Epithelial cell of proximal tubule (primary cell): Measurements from ENCODE around the gene FNDC3B. TPM values are rescaled to one million over a fixed set of nuclear protein-coding genes. Genes with fewer than 3 reads are reported as not detected.

Experiments
- DNase-seq: peaks from one replicate; pipeline ENCODE4 v3.0.0-alpha.2; 2011; ENCODE audit warnings: low read depth
- H3K4me3 ChIP-seq: 2 replicates; pipeline ENCODE4 v1.5.1; 2011; ENCODE audit warnings: low read depth, mild to moderate bottlenecking, low read length
- total RNA-seq: library from RNA; depleted of rRNA; stranded (reverse); fragments of >200 nt; gene quantifications from 2 replicates; pipeline ENCODE4 v1.2.3, GENCODE V29; 2015
- TF ChIP-seq, protein P1 (sequence below): conservative IDR thresholded peaks from 2 replicates; pipeline ENCODE4 v1.5.1; 2012; ENCODE audit warnings: low read depth, mild to moderate bottlenecking, low read length

The FNDC3B gene
- total RNA-seq, 1 donor from 2014 or later = 37.3 TPM

DNA sequence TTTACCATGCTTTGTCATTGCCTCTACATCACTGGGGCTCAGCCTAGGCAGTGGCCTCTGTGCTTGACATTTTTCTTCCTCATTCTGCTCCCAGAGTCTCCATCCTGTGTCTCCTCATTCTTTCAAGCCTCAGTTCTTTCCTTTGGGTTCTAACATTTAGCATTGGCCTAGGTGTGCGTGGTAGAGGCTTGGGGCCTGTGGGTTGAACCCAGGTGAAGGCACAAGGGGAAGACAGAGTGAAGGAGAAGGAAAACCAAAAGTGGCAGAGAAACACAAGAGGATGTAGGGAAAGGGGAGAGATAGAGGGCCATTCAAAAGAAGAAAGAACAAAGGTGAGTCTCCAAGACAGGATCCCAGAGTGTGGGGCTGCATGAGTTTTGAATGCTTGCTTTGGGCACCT, 75.7 kb downstream of the FNDC3B start:
- TF ChIP-seq, protein P1, sequence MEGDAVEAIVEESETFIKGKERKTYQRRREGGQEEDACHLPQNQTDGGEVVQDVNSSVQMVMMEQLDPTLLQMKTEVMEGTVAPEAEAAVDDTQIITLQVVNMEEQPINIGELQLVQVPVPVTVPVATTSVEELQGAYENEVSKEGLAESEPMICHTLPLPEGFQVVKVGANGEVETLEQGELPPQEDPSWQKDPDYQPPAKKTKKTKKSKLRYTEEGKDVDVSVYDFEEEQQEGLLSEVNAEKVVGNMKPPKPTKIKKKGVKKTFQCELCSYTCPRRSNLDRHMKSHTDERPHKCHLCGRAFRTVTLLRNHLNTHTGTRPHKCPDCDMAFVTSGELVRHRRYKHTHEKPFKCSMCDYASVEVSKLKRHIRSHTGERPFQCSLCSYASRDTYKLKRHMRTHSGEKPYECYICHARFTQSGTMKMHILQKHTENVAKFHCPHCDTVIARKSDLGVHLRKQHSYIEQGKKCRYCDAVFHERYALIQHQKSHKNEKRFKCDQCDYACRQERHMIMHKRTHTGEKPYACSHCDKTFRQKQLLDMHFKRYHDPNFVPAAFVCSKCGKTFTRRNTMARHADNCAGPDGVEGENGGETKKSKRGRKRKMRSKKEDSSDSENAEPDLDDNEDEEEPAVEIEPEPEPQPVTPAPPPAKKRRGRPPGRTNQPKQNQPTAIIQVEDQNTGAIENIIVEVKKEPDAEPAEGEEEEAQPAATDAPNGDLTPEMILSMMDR = no peak
- no peak overlapping the region for H3K4me3 ChIP-seq
- no peak for DNase-seq

DNA sequence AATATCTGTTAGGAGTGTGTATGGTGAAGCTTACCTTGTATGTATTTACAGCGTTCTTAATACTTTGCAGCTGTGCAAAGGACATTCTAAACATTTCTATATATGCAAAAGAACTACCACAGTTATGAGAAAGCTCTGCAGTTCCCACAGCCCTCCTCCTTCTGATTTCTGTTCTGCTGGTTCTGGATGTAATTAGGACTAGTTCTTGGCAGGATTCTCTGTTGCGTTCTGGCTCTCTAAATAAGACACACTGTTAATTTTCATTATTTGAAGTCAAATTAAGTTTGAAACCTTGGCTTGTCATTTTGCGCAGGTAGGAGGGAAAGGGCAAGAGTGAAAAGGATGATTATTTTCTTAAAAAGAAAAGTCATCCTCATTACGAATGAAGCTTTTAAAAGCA, 76.4 kb downstream of the FNDC3B start:
- TF ChIP-seq, protein P1 = no peak
- DNase-seq = no peak
- H3K4me3 ChIP-seq = no peak overlapping the region

DNA sequence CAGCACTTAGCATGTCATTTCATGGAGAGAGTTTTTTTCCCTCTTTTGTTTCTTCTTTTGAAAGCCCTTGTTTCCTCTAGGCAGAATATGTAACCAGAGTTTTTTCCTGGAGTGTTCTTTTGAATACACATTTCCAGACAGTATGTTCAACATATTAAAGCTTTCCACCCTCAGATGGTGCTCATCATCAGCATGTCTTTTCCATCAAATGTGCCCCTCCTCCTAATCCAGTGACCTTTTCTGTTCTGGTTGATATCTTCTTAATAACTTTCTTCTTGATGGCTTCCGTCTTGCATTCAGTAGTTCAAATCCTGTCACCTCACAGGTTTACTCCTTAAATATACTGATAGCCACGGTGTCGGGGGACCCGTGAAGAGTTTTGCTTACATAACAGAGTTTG, 78.6 kb downstream of the FNDC3B start:
- DNase-seq = no peak
- H3K4me3 ChIP-seq = no peak overlapping the region
- TF ChIP-seq, protein P1 = no peak

DNA sequence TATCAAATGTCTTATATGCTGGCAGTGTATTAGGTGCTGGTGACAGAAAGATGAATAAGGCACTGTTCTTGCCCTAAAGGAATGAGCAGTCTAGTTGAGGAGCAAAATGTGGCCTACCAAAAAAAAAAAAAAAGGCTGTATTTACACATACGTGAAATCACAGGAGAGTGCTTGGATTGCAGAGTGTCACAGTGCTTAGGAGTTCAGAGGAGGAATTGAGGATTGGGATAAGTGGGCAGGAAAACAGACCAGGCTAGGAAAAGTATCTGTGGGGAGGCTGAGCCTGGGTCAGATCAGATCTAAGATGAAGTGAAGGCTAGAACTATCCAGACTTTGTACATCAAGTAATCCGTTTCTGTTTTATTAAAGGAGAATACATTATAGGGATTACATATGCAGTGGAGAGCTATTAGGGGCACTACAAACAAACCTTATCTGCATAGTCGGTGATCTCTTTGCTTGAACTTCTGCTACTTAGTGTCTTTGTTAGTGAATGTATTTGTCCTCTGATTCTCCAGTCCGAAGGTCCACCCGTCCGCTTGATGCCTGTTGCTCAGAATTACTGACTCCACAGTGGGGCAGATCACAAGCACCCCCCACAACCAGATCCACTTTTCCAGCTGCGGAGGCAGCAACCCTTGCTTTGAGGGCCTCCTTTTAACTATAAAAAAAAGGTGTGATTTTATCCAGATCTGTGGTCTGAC, 80.0 kb downstream of the FNDC3B start:
- TF ChIP-seq, protein P1 = no peak
- H3K4me3 ChIP-seq = no peak overlapping the region
- DNase-seq = no peak

DNA sequence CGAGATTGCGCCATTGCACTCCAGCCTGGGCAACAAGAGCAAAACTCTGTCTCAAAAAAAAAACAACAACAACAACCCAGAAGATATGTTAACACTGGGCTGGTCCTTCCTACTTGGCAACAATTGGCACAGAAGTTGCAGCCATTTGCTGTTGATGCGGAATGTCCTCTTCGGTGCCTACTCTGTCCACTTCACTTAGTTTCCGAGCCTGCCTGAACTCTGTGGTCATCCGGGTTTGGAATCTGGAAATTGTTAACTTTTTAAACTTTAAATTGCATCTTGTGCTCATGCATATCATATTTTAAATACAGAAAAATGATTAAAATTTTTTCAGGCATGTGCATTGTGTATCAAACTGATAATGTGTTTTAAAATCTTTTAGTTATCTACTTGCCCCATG, 81.5 kb downstream of the FNDC3B start:
- no peak overlapping the region for H3K4me3 ChIP-seq
- TF ChIP-seq, protein P1 = no peak
- no peak for DNase-seq

DNA sequence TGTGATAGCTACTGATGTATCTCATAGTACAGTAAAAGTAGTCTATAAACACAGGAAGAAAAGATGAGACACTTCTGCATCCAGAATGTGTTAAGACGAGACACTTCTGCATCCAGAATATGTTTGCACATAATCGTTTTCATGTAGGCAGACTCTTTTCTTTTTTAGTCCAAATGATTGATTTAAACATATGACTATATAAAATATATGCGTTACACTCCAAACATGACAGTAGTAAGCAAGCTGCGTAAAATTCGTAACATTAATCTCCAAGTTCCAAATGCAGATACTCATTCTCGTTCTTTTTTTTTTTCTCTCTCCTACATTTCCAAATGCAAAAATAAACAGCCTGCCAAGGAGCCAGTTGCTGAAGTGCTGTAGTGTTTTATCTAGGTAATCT, 82.6 kb downstream of the FNDC3B start:
- DNase-seq = no peak
- TF ChIP-seq, protein P1 = no peak

DNA sequence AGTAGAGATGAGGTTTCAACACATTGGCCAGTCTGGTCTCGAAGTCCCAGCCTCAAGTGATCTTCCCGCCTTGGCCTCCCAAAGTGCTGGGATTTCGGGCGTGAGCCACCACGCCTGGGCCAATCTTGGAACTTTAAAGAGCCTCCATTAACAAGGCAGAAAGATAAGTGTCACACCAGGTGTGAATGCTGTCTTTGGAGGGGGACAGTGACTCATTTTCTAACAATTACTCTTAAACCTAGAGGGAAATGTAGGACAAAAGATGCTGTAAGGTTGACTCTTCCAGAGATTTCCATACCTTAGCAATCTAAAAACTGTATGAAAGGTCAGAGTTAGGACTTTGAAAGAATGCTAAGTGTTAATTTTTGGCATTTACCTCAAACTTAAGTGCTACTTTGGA, 84.9 kb downstream of the FNDC3B start:
- TF ChIP-seq, protein P1 = no peak
- no peak overlapping the region for H3K4me3 ChIP-seq
- DNase-seq = no peak

More for the DNA sequence above, 82.6 kb downstream of the FNDC3B start:
- no peak overlapping the region for H3K4me3 ChIP-seq
